HG02623 (cell line): ENCODE results near the gene RAD51B.
A peak's percentile ranks its signal among the peaks of the same experiment; 100 is the strongest.

ENCODE experiments used
- ATAC-seq: cut with Tn5 transposase; IDR thresholded peaks from one replicate; pipeline ENCODE4 v1.9.1; 2021; ENCODE audit warnings: moderate library complexity; ENCODE audit not compliant: unreplicated experiment

Gene RAD51B

GRCh38 chr14:68312300-68312699 lies 492.7 kb downstream of the RAD51B start:
- no peak for ATAC-seq

GRCh38 chr14:68312884-68313610 lies 493.5 kb downstream of the RAD51B start:
- peak; percentile 86 for ATAC-seq

- no peak for ATAC-seq
These were observed 495.1 kb downstream of the RAD51B start for GRCh38 chr14:68314642-68315041.

GRCh38 chr14:68315081-68315480 lies 495.5 kb downstream of the RAD51B start:
- no peak for ATAC-seq

- no peak for ATAC-seq
These were observed 496.7 kb downstream of the RAD51B start for GRCh38 chr14:68316078-68316868.

- ATAC-seq: no peak
These were observed 497.7 kb downstream of the RAD51B start for GRCh38 chr14:68317239-68317638.

GRCh38 chr14:68318828-68319227 lies 499.2 kb downstream of the RAD51B start:
- no peak for ATAC-seq

- ATAC-seq: no peak
These were observed 500.9 kb downstream of the RAD51B start for GRCh38 chr14:68320495-68320894.

GRCh38 chr14:68322940-68323620 lies 503.5 kb downstream of the RAD51B start:
- no peak for ATAC-seq

GRCh38 chr14:68325267-68325807 lies 505.8 kb downstream of the RAD51B start:
- no peak for ATAC-seq

- ATAC-seq: no peak
These were observed 507.7 kb downstream of the RAD51B start for GRCh38 chr14:68327231-68327630.

- ATAC-seq: peak; percentile 45
These were observed 508.9 kb downstream of the RAD51B start for GRCh38 chr14:68328509-68328908.

- no peak for ATAC-seq
These were observed 511.8 kb downstream of the RAD51B start for GRCh38 chr14:68331426-68331825.

- no peak for ATAC-seq
These were observed 512.4 kb downstream of the RAD51B start for GRCh38 chr14:68331991-68332390.

GRCh38 chr14:68333262-68333661 lies 513.7 kb downstream of the RAD51B start:
- no peak for ATAC-seq

- no peak for ATAC-seq
These were observed 515.7 kb downstream of the RAD51B start for GRCh38 chr14:68335312-68335711.

GRCh38 chr14:68336165-68336564 lies 516.6 kb downstream of the RAD51B start:
- no peak for ATAC-seq

GRCh38 chr14:68337279-68337678 lies 517.7 kb downstream of the RAD51B start:
- ATAC-seq: no peak

- ATAC-seq: no peak
These were observed 520.7 kb downstream of the RAD51B start for GRCh38 chr14:68340262-68340661.

- ATAC-seq: no peak
These were observed 522.0 kb downstream of the RAD51B start for GRCh38 chr14:68341411-68342212.
